Activated naive CD4-positive, alpha-beta T cell treated with anti-CD3 and anti-CD28 coated beads, Interleukin-2, amount 10 ng/mL, durations not matched to agents 7 days and 5 days (primary cell): ENCODE measurements around the gene STARD5.
A peak's percentile ranks its signal among the peaks of the same experiment; 100 is the strongest.

Experiments
- CTCF ChIA-PET: fragments of 350-600 bp; sonication (Branson Sonifier 250); formaldehyde crosslinking; loops from one replicate; lab custom pipeline; 2021; ENCODE audit warnings: antibody characterized with exemption; lab: Charles Lee
- DNase-seq: peaks from one replicate; pipeline ENCODE4 v3.0.0-alpha.2; 2020
- H3K27ac Mint-ChIP-seq: one replicate; pipeline ENCODE4 v1.8.0; 2021; ENCODE audit warnings: mild to moderate bottlenecking, moderate library complexity, mixed read lengths
- H3K27me3 Mint-ChIP-seq: one replicate; pipeline ENCODE4 v1.8.0; 2021; ENCODE audit warnings: mild to moderate bottlenecking, mixed read lengths
- H3K36me3 Mint-ChIP-seq: one replicate; pipeline ENCODE4 v1.8.0; 2021; ENCODE audit warnings: mixed read lengths
- H3K4me1 Mint-ChIP-seq: one replicate; pipeline ENCODE4 v1.8.0; 2021; ENCODE audit warnings: mixed read lengths
- H3K4me3 Mint-ChIP-seq: one replicate; pipeline ENCODE4 v1.8.0; 2021; ENCODE audit warnings: mild to moderate bottlenecking, moderate library complexity, mixed read lengths
- H3K9me3 Mint-ChIP-seq: one replicate; pipeline ENCODE4 v1.8.0; 2021; ENCODE audit warnings: mixed read lengths

The STARD5 gene

GRCh38 chr15:81299156-81299555 is 24.8 kb downstream of the STARD5 start:
- Mint-ChIP-seq H3K9me3 (no peaks in the 10 kb centered on the region), H3K27me3 (no peaks in the 10 kb centered on the region), H3K36me3 (peaks cover 90% of the 10 kb centered on the region), H3K4me3 (peak overlapping the region; percentile 100), H3K27ac (peak overlapping the region; percentile 99), H3K4me1 (peaks cover 63% of the 10 kb centered on the region)
- CTCF ChIA-PET, result interaction anchor here (0.8 to 14.7 kb wide), 9 partner anchors 9 to 102 kb away, joined by 3 to 202 read pairs (median 4); partner anchors contain the start of gene STARD5
- no peak for DNase-seq

- peaks cover 63% of the 10 kb centered on the region for H3K4me1 Mint-ChIP-seq
- H3K4me3 Mint-ChIP-seq, result peak overlapping the region; percentile 100
- no peaks in the 10 kb centered on the region for H3K27me3 Mint-ChIP-seq
- peak overlapping the region; percentile 99 for H3K27ac Mint-ChIP-seq
- H3K9me3 Mint-ChIP-seq, result no peaks in the 10 kb centered on the region
- DNase-seq, result no peak
- peaks cover 85% of the 10 kb centered on the region for H3K36me3 Mint-ChIP-seq
- CTCF ChIA-PET, result interaction anchor here (0.8 to 14.7 kb wide), 8 partner anchors 10 to 103 kb away, joined by 3 to 202 read pairs (median 4); no protein-coding TSS in a partner anchor
Observed at GRCh38 chr15:81298611-81299010, 25.3 kb downstream of the STARD5 start.

DNA sequence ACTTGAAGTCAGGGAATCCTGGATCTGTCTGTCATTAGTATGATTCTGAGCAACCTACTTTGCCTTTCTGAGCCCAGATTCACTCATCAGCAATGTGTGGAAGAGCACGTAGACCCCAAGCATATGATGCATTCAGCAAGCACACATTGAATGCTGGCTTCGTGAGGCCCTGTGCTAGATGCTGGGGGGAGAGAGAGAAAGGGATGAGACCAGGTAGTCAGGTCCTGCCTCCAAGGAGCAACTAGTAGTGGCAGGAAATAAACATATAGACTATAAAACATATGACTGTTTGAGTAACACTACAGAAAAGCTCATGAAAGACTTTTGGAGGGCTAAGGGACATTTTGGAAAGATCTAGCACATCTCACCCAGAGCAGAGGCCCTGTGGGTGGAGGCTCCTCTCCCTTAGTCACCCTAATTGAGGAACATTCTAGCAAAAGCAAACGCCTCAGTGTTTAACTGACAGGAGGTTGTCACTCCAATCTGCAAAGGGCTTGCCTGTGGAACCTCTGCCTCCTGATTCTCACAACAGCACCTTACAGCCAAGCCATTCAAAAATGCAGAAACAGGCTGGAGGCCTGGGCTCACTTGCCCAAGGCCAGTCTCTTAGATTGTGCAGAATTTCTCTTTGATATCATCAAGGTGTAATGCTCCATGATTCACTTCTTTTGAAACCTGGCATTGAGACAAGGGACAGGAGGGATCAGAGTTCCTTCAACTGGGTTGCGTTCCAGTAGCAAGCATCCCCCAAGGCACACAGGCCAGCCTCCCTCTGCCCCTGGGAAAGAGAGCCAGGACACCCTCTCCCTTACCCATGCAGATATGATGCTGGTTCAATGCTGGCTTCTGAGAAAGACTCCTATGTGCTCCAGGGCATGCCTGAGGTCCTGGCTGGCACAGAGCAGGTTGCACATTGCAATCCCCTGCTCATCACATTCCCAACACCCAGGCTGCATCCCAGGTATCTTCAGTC is 26.1 kb downstream of the STARD5 start:
- Mint-ChIP-seq H3K4me1 (peaks cover 61% of the 10 kb centered on the region), H3K4me3 (peak overlapping the region; percentile 100), H3K27me3 (no peaks in the 10 kb centered on the region), H3K27ac (peak overlapping the region; percentile 99), H3K9me3 (no peaks in the 10 kb centered on the region), H3K36me3 (peaks cover 78% of the 10 kb centered on the region)
- CTCF ChIA-PET, result interaction anchor here (0.6 to 14.7 kb wide), 5 partner anchors 11 to 37 kb away, joined by 3 to 202 read pairs (median 5); no protein-coding TSS in a partner anchor
- DNase-seq, result no peak

DNA sequence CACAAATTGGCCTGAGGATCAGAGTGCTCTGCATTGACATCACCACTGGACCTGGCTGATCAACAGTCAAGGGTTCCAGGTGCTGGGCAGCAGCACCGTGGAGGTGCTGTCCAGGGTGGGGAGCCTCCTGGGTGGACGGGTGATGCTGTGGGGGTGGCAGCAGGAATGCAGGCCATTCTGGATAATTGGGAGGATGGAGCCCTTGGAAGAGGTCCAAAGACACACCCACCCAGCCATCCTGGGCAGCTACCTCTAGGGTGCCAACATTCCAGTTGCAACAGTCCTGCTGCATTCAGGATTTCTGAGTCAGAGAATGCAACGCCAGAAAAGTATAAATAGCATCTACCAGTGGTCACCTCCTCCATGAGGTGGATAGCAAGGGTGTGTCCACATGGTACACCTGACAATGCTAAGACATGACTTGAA is 26.8 kb downstream of the STARD5 start:
- H3K4me3 Mint-ChIP-seq, result peak overlapping the region; percentile 100
- peak overlapping the region; percentile 99 for H3K27ac Mint-ChIP-seq
- DNase-seq, result no peak
- H3K27me3 Mint-ChIP-seq, result no peaks in the 10 kb centered on the region
- no peaks in the 10 kb centered on the region for H3K9me3 Mint-ChIP-seq
- CTCF ChIA-PET, result interaction anchor here (0.9 to 14.7 kb wide), 4 partner anchors 13 to 281 kb away, joined by 3 to 202 read pairs (median 3); no protein-coding TSS in a partner anchor
- peaks cover 61% of the 10 kb centered on the region for H3K4me1 Mint-ChIP-seq
- H3K36me3 Mint-ChIP-seq, result peaks cover 73% of the 10 kb centered on the region

- Mint-ChIP-seq H3K36me3 (peaks cover 68% of the 10 kb centered on the region), H3K27ac (peak overlapping the region; percentile 99), H3K9me3 (no peaks in the 10 kb centered on the region), H3K4me3 (peak overlapping the region; percentile 100), H3K27me3 (no peaks in the 10 kb centered on the region), H3K4me1 (peaks cover 61% of the 10 kb centered on the region)
- CTCF ChIA-PET, result interaction anchor here (0.6 to 14.7 kb wide), 5 partner anchors 13 to 281 kb away, joined by 3 to 202 read pairs (median 3); no protein-coding TSS in a partner anchor
- DNase-seq, result peak; percentile 87
Observed at GRCh38 chr15:81296673-81297072, 27.3 kb downstream of the STARD5 start.

- H3K4me3 Mint-ChIP-seq, result peak overlapping the region; percentile 100
- CTCF ChIA-PET, result interaction anchor here (0.6 to 14.7 kb wide), 7 partner anchors 13 to 280 kb away, joined by 3 to 202 read pairs (median 3); no protein-coding TSS in a partner anchor
- DNase-seq, result no peak
- no peaks in the 10 kb centered on the region for H3K9me3 Mint-ChIP-seq
- H3K27me3 Mint-ChIP-seq, result no peaks in the 10 kb centered on the region
- peak overlapping the region; percentile 99 for H3K27ac Mint-ChIP-seq
- peaks cover 61% of the 10 kb centered on the region for H3K4me1 Mint-ChIP-seq
- peaks cover 64% of the 10 kb centered on the region for H3K36me3 Mint-ChIP-seq
Observed at GRCh38 chr15:81296186-81296585, 27.8 kb downstream of the STARD5 start.

- Mint-ChIP-seq H3K27ac (peak overlapping the region; percentile 99), H3K4me3 (peak overlapping the region; percentile 100), H3K36me3 (peaks cover 58% of the 10 kb centered on the region), H3K9me3 (no peaks in the 10 kb centered on the region), H3K27me3 (no peaks in the 10 kb centered on the region), H3K4me1 (peaks cover 60% of the 10 kb centered on the region)
- CTCF ChIA-PET, result interaction anchor here (0.9 to 14.7 kb wide), 7 partner anchors 9 to 29 kb away, joined by 3 to 202 read pairs (median 4); partner anchors contain the start of gene STARD5
- DNase-seq, result no peak
Observed at GRCh38 chr15:81295486-81296121, 28.3 kb downstream of the STARD5 start.

DNA sequence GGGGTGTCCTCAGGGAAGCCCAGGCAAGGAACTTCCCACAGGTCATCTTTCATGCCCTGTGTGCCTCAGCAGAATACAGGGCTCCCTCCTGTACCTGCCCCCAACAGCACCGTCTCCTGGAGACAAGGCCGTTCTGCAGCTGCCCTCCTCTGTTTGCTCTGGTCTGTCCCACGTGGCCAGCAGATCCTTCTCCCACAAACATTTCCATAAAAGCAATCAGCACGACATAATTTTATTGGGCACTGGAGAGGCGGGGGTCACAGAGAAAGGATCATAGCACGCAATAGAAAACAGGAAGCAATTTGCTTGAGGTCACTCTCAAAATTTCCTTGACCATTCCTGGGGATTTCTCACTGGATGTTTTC is 29.4 kb downstream of the STARD5 start:
- Mint-ChIP-seq H3K27me3 (no peaks in the 10 kb centered on the region), H3K27ac (peak overlapping the region; percentile 99), H3K4me1 (peaks cover 67% of the 10 kb centered on the region), H3K9me3 (no peaks in the 10 kb centered on the region), H3K4me3 (peak overlapping the region; percentile 100), H3K36me3 (peaks cover 50% of the 10 kb centered on the region)
- CTCF ChIA-PET, result interaction anchor here (1.0 to 14.7 kb wide), 5 partner anchors 8 to 30 kb away, joined by 3 to 202 read pairs (median 4); partner anchors contain the start of gene STARD5
- peak; percentile 47 for DNase-seq

GRCh38 chr15:81293728-81294515 is 30.0 kb downstream of the STARD5 start:
- Mint-ChIP-seq H3K27me3 (no peaks in the 10 kb centered on the region), H3K27ac (peak overlapping the region; percentile 99), H3K9me3 (no peaks in the 10 kb centered on the region), H3K36me3 (peaks cover 44% of the 10 kb centered on the region), H3K4me1 (peaks cover 70% of the 10 kb centered on the region), H3K4me3 (peak overlapping the region; percentile 100)
- DNase-seq, result peak; percentile 88
- CTCF ChIA-PET, result interaction anchor here (1.0 to 14.7 kb wide), 2 partner anchors 16 to 28 kb away, joined by 4 to 202 read pairs; no protein-coding TSS in a partner anchor

DNA sequence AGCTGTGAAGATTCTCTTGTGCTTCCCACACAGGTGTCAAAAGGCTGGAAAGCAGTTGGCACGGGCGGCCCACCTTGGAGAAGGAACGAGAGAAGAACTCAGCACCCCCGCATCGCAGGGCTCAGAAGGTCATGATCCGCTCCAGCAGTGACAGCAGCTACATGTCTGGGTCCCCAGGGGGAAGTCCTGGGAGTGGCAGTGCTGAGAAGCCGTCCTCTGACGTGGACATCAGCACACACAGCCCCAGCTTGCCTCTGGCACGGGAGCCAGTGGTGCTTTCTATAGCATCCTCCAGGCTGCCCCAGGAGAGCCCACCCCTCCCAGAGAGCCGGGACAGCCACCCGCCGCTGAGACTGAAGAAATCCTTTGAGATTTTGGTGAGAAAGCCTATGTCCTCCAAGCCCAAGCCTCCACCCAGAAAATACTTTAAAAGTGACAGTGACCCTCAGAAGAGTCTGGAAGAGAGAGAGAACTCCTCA is 31.4 kb downstream of the STARD5 start:
- H3K36me3 Mint-ChIP-seq, result peaks cover 34% of the 10 kb centered on the region
- CTCF ChIA-PET, result interaction anchor here (0.8 to 14.7 kb wide), 5 partner anchors 10 to 44 kb away, joined by 3 to 202 read pairs (median 4); no protein-coding TSS in a partner anchor
- H3K9me3 Mint-ChIP-seq, result no peaks in the 10 kb centered on the region
- H3K27ac Mint-ChIP-seq, result peak overlapping the region; percentile 99
- no peaks in the 10 kb centered on the region for H3K27me3 Mint-ChIP-seq
- peak overlapping the region; percentile 100 for H3K4me3 Mint-ChIP-seq
- DNase-seq, result peak; percentile 66
- peaks cover 79% of the 10 kb centered on the region for H3K4me1 Mint-ChIP-seq

GRCh38 chr15:81291916-81292522 is 31.9 kb downstream of the STARD5 start:
- peak overlapping the region; percentile 100 for H3K4me3 Mint-ChIP-seq
- H3K4me1 Mint-ChIP-seq, result peaks cover 85% of the 10 kb centered on the region

DNA sequence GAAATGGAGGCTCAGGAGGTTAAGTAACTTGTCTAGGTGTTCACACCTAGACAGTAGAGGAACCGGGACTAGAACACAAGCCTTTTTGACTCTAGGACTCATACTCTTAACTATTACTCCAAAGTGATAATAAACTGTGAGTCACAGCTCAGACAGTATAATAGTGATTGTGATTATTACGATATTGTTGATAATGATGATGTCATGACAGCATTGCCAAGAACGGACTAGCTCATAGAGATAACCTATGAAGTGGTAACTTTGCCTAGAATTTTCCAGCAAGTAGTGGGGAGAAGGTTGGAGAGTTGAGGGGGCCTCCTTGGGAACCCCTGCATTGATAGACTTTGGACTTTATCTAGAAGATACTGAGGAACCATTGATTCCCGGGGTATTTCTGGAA is 34.0 kb downstream of the STARD5 start:
- peaks cover 3% of the 10 kb centered on the region for H3K9me3 Mint-ChIP-seq
- DNase-seq, result no peak
- H3K4me3 Mint-ChIP-seq, result no peak overlapping the region
- no peak overlapping the region for H3K27ac Mint-ChIP-seq
- H3K27me3 Mint-ChIP-seq, result no peaks in the 10 kb centered on the region
- peaks cover 87% of the 10 kb centered on the region for H3K4me1 Mint-ChIP-seq
- CTCF ChIA-PET, result interaction anchor here (3.2 to 14.7 kb wide), 2 partner anchors 12 to 24 kb away, joined by 11 to 202 read pairs; no protein-coding TSS in a partner anchor
- H3K36me3 Mint-ChIP-seq, result peaks cover 19% of the 10 kb centered on the region

More at GRCh38 chr15:81291916-81292522, 31.9 kb downstream of the STARD5 start:
- CTCF ChIA-PET, result interaction anchor here (0.8 to 14.7 kb wide), 5 partner anchors 10 to 45 kb away, joined by 3 to 202 read pairs (median 4); no protein-coding TSS in a partner anchor
- Mint-ChIP-seq H3K9me3 (peaks cover under 1% of the 10 kb centered on the region), H3K27ac (peak overlapping the region; percentile 99), H3K36me3 (peaks cover 29% of the 10 kb centered on the region), H3K27me3 (no peaks in the 10 kb centered on the region)
- no peak for DNase-seq
